OCI-LY7 (cell line): ENCODE results near the gene GJB2. TPM values are rescaled to one million over a fixed set of nuclear protein-coding genes. Genes with fewer than 3 reads are reported as not detected.

Source experiments
- BruUV-seq: library from RNA; stranded (reverse); fragments of 400-500 nt; replicated peaks from 2 replicates; lab custom pipeline; 2021; lab: Mats Ljungman, UMichigan
- CTCF ChIA-PET: fragments of 300-600 bp; sonication (Branson Sonifier 250); formaldehyde crosslinking; loops from one replicate; lab custom pipeline; 2022; ENCODE audit warnings: antibody characterized with exemption; ENCODE audit not compliant: unreplicated experiment; lab: Charles Lee
- POLR2A ChIA-PET: fragments of 300-600 bp; sonication (Branson Sonifier 250); formaldehyde crosslinking; loops from one replicate; lab custom pipeline; 2022; ENCODE audit warnings: antibody characterized with exemption; lab: Charles Lee
- DNase-seq: peaks from one replicate; pipeline ENCODE4 v3.0.0-alpha.2; 2015; ENCODE audit warnings: low spot score
- H2AFZ ChIP-seq: fragments of 200-600 bp; sonication (generic), shearing (Covaris generic); 2 replicates; pipeline ENCODE4 v1.6.1; 2014; ENCODE audit warnings: mild to moderate bottlenecking, antibody characterized with exemption, low read length, moderate library complexity
- H3K27ac ChIP-seq: fragments of 200-600 bp; sonication (generic); 2 replicates; pipeline ENCODE4 v1.5.1; 2014; ENCODE audit warnings: mixed run types, low read depth, mild to moderate bottlenecking, moderate library complexity, low read length, inconsistent platforms; ENCODE audit not compliant: poor library complexity, severe bottlenecking
- H3K36me3 ChIP-seq: fragments of 200-600 bp; sonication (generic); 2 replicates; pipeline ENCODE4 v1.6.1; 2014; ENCODE audit warnings: mild to moderate bottlenecking, antibody characterized with exemption, low read length, moderate library complexity, mixed read lengths; ENCODE audit not compliant: insufficient read depth
- H3K4me1 ChIP-seq: fragments of 200-600 bp; sonication (generic); 2 replicates; pipeline ENCODE4 v1.5.1; 2014; ENCODE audit warnings: mild to moderate bottlenecking, low read length; ENCODE audit not compliant: insufficient read depth, poor library complexity, severe bottlenecking
- H3K4me2 ChIP-seq: fragments of 200-600 bp; sonication (generic); 2 replicates; pipeline ENCODE4 v1.6.1; 2014; ENCODE audit warnings: mild to moderate bottlenecking, low read length
- H3K4me3 ChIP-seq: fragments of 200-600 bp; sonication (generic); 2 replicates; pipeline ENCODE4 v1.5.1; 2014; ENCODE audit warnings: mild to moderate bottlenecking, low read depth, low read length; ENCODE audit not compliant: poor library complexity, severe bottlenecking
- H3K79me2 ChIP-seq: fragments of 200-600 bp; sonication (generic); 2 replicates; pipeline ENCODE4 v1.6.1; 2016; ENCODE audit warnings: low read depth, mild to moderate bottlenecking, low read length, moderate library complexity, mixed read lengths; ENCODE audit not compliant: insufficient read depth
- H3K9me2 ChIP-seq: fragments of 200-600 bp; sonication (generic); 2 replicates; pipeline ENCODE4 v1.6.1; 2016; ENCODE audit warnings: mild to moderate bottlenecking, low read length, mixed read lengths; ENCODE audit not compliant: insufficient read depth
- H3K9me3 ChIP-seq: fragments of 200-600 bp; sonication (generic); 2 replicates; pipeline ENCODE4 v1.6.1; 2014; ENCODE audit warnings: mild to moderate bottlenecking, mixed run types, low read length, mixed read lengths
- H4K20me1 ChIP-seq: fragments of 200-600 bp; sonication (generic); 2 replicates; pipeline ENCODE4 v1.6.1; 2014; ENCODE audit warnings: mild to moderate bottlenecking, antibody characterized with exemption, low read length, moderate library complexity, mixed read lengths; ENCODE audit not compliant: insufficient read depth
- EZH2phosphoT487 ChIP-seq: fragments of 200-600 bp; sonication (generic); IDR thresholded peaks from 2 replicates; pipeline ENCODE4 v1.6.1; 2018; ENCODE audit warnings: low read depth, borderline replicate concordance, mild to moderate bottlenecking, mixed run types, antibody characterized with exemption, low read length, moderate library complexity, mixed read lengths
- intact Hi-C: fragments of 100-400 bp; cut with micrococcal nuclease; formaldehyde crosslinking; loops from one replicate; pipeline ENCODE4 v1.10.0; 2022; ENCODE audit not compliant: unreplicated experiment
- total RNA-seq, 2 experiments: library from RNA; depleted of rRNA in 1 of 2; stranded (reverse); fragments of >200 nt in 1 of 2; shearing (Covaris generic) in 1 of 2; gene quantifications; 2 replicates each; pipeline ENCODE4 v1.2.3, GENCODE V29; 2014 to 2022
- TF ChIP-seq, protein P1 (sequence below): fragments of 200-600 bp; sonication (generic); conservative IDR thresholded peaks from 2 replicates; pipeline ENCODE4 v1.5.1; 2014; ENCODE audit warnings: mild to moderate bottlenecking, antibody characterized with exemption, low read length, moderate library complexity, mixed read lengths

Gene GJB2
- total RNA-seq, 2 experiments from 2014 or later: not detected

DNA sequence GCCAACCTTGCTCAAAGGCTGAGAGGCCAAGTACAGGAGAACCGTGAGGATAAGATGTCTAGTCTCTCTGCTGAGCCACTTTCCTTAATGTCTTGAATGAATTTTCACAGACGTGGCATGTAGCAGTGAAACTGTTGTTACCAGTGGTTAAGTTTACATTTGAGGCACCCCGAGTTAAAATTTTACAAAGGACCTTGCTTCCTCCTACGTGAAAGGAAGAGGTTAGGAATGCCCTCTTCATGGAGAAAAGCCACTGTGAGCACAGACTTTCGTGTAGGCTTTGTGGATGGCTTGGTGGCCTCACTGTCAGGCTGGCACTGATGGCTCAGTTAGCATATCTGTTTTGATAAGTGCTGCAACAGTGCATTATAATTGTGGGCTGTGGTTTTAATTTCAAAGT, 2.7 kb downstream of the GJB2 start:
- intact Hi-C loops: loop anchor here (10.0 kb wide), 1 partner anchor 735 kb away; no protein-coding TSS in a partner anchor
- TF ChIP-seq, protein P1, sequence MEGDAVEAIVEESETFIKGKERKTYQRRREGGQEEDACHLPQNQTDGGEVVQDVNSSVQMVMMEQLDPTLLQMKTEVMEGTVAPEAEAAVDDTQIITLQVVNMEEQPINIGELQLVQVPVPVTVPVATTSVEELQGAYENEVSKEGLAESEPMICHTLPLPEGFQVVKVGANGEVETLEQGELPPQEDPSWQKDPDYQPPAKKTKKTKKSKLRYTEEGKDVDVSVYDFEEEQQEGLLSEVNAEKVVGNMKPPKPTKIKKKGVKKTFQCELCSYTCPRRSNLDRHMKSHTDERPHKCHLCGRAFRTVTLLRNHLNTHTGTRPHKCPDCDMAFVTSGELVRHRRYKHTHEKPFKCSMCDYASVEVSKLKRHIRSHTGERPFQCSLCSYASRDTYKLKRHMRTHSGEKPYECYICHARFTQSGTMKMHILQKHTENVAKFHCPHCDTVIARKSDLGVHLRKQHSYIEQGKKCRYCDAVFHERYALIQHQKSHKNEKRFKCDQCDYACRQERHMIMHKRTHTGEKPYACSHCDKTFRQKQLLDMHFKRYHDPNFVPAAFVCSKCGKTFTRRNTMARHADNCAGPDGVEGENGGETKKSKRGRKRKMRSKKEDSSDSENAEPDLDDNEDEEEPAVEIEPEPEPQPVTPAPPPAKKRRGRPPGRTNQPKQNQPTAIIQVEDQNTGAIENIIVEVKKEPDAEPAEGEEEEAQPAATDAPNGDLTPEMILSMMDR: no peak
- TF ChIP-seq EZH2phosphoT487: no peak
- Histone ChIP-seq H2AFZ (no peak overlapping the region), H3K9me2 (no peaks in the 10 kb centered on the region), H3K79me2 (no peaks in the 10 kb centered on the region), H4K20me1 (no peaks in the 10 kb centered on the region), H3K4me1 (no peaks in the 10 kb centered on the region), H3K36me3 (no peaks in the 10 kb centered on the region), H3K4me3 (no peak overlapping the region), H3K4me2 (no peak overlapping the region), H3K27ac (no peak overlapping the region), H3K9me3 (no peaks in the 10 kb centered on the region)
- BruUV-seq: no TSS peak
- ChIA-PET CTCF (no interaction called here), POLR2A (no interaction called here)
- no peak for DNase-seq

DNA sequence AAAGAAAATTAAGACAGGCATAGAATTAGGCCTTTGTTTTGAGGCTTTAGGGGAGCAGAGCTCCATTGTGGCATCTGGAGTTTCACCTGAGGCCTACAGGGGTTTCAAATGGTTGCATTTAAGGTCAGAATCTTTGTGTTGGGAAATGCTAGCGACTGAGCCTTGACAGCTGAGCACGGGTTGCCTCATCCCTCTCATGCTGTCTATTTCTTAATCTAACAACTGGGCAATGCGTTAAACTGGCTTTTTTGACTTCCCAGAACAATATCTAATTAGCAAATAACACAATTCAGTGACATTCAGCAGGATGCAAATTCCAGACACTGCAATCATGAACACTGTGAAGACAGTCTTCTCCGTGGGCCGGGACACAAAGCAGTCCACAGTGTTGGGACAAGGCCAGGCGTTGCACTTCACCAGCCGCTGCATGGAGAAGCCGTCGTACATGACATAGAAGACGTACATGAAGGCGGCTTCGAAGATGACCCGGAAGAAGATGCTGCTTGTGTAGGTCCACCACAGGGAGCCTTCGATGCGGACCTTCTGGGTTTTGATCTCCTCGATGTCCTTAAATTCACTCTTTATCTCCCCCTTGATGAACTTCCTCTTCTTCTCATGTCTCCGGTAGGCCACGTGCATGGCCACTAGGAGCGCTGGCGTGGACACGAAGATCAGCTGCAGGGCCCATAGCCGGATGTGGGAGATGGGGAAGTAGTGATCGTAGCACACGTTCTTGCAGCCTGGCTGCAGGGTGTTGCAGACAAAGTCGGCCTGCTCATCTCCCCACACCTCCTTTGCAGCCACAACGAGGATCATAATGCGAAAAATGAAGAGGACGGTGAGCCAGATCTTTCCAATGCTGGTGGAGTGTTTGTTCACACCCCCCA, 3.8 kb downstream of the GJB2 start:
- no peaks in the 10 kb centered on the region for H3K9me3 ChIP-seq
- POLR2A ChIA-PET: no interaction called here
- no peak overlapping the region for H3K27ac ChIP-seq
- no peak overlapping the region for H3K4me3 ChIP-seq
- no TSS peak for BruUV-seq
- H3K4me1 ChIP-seq: no peaks in the 10 kb centered on the region
- DNase-seq: peak; percentile 5
- no peak overlapping the region for H2AFZ ChIP-seq
- H3K9me2 ChIP-seq: no peaks in the 10 kb centered on the region
- H3K79me2 ChIP-seq: no peaks in the 10 kb centered on the region
- TF ChIP-seq EZH2phosphoT487: no peak
- TF ChIP-seq, protein P1: peak; percentile 26; the same call in 1 of the 2 replicates
- H3K36me3 ChIP-seq: no peaks in the 10 kb centered on the region
- H3K4me2 ChIP-seq: no peak overlapping the region
- CTCF ChIA-PET: no interaction called here
- intact Hi-C loops: no loop called here
- no peaks in the 10 kb centered on the region for H4K20me1 ChIP-seq

DNA sequence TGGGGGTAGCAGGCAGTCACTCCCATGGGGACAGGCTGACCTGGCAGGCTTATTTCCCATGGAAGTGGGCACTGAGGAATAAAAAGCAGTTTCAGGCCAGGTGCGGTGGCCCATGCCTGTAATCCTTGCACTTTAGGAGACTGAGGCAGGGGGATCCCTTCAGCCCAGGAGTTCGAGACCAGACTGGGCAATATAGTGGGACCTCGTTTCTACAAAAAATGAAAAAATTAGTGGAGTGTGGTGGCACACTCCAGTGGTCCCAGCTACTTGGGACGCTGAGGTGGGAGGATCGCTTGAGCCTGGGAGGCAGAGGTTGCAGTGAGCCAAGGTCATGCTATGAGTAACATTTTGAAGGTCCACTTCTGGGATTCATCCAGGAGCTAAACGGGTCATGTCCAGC, 6.0 kb downstream of the GJB2 start:
- TF ChIP-seq, protein P1: no peak
- TF ChIP-seq EZH2phosphoT487: no peak
- Histone ChIP-seq H3K36me3 (no peaks in the 10 kb centered on the region), H3K4me1 (no peaks in the 10 kb centered on the region), H3K4me3 (no peak overlapping the region), H3K27ac (no peak overlapping the region), H3K79me2 (no peaks in the 10 kb centered on the region), H2AFZ (no peak overlapping the region), H3K9me2 (no peaks in the 10 kb centered on the region), H3K9me3 (no peaks in the 10 kb centered on the region), H4K20me1 (0 out of 2 replicates have a peak, but pooled peaks cover 3% of the 10 kb centered on the region), H3K4me2 (no peak overlapping the region)
- no TSS peak for BruUV-seq
- POLR2A ChIA-PET: interaction anchor here (0.6 to 1.6 kb wide), 4 partner anchors 10 to 68 kb away, joined by 3 to 6 read pairs (median 4); no protein-coding TSS in a partner anchor
- CTCF ChIA-PET: no interaction called here
- intact Hi-C loops: no loop called here
- no peak for DNase-seq
